Hematopoietic multipotent progenitor cell treated with erythropoietin and hydrocortisone succinate and interleukin-3 and kit ligand, for 6 days (in vitro differentiated cells): ENCODE results near the gene PRPF6.

Source experiments
- DNase-seq: peaks from one replicate; pipeline ENCODE4 v3.0.0-alpha.2; 2015

PRPF6 gene

DNA sequence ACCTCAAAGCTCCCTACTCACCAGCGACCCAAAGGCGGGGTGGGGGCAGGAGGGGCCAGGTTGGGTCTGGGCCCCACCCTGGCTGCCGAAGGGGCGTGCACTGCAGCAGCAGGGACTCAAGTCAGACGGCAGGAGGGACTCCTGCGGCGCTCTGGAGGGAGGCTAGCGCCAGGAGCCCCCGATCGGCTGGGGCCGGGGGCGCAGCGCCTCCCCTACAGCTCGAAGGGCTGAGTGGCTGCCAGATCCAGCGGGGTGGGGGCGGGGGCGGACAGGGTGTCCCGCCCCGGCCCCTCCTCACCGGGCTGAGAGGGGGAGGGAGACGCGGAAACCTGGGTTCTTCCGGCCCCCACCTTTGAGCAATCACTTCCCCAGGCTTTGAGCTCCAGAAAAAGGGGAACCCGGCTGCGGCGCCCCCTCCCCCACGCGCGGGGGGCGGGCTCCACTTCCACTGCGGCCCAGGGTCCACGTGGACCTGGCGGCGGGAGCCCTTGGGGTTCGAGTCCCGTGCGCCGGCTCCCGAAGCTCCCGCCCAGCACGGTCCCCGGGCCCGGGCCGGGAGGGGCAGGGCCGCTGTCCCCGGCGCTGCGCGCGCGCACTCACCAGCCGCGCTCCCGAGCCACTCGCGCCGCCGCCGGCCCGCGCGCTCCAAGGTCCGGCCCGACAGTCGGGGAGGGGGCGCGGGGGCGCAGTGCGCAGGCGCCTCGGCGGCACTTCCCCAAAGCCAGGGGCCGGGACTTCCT is 98.5 kb downstream of the PRPF6 start, which contains the start of gene RGS19:
Gene RGS19, minus strand, starts transcription at position 246 of the 740 bp plus-strand sequence. CDS start 2,632 bp downstream, outside the sequence.
- peak; percentile 73 for DNase-seq

DNA sequence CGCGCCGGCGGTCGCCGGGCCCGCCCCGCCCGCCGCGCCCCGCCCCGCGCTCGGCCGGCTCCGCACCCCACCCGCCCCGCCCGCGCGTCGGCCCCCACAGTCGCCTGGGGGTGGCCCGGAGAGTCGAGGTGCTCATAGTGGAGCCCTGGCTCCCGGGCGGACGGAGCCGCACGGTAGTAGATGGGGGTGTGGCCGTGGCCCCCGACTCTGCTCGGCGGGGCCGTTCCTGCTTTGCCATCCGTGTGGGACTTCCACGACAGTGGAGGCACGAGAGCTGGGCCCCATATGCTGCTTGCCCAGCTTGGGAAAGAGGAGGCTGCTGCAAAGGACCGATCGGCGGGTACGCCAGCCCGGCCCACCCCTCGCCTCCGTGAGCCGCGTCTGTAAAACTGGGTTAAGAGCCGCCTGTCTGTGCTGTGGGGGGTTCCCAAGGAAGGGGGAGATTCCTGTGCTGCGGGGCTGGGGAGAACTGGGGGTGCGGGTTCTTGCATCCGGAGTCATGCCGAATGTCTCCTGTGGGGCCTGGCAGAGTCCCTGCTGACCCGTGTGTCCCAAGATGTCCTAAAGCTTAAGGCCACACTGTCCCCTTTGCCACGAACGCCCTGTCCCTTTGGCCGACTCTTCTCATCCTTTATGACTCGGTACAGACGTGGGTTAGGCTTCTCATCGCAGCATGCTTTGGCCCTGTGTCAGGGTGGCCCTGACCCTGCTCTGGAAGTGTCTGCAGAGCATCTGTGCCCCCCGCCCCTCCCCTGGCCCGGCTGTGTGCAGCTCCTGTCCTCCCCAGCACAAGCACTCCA is 99.3 kb downstream of the PRPF6 start, which contains the start of gene OPRL1:
Gene OPRL1, plus strand, starts transcription at position 70 of the 800 bp plus-strand sequence. CDS start 12,639 bp downstream, outside the sequence.
- no peak for DNase-seq

GRCh38 chr20:64080813-64081623 is 100.1 kb downstream of the PRPF6 start:
- no peak for DNase-seq

DNA sequence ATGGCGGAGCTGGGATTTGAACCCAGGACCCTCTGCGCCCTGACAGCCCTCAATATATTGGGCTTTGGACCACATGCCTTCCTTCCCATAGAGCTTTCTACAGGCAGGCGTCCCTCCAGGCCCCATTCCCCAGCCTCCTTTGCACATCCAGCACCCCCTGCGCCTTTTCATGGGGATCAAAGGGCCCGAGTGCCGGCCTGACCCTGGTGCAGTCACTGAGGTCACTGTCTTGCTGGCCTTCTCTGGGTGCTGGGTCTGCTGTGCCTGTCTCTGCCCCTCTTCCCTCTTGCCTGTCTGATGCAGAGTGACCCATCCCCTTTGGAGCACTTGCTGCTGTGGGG is 100.7 kb downstream of the PRPF6 start:
- DNase-seq = no peak

GRCh38 chr20:64082126-64082731 is 101.3 kb downstream of the PRPF6 start:
- DNase-seq = no peak
